ENCODE measurements around the gene PALLD. TPM values are rescaled to one million over a fixed set of nuclear protein-coding genes. Genes with fewer than 3 reads are reported as not detected.
A peak's percentile ranks its signal among the peaks of the same experiment; 100 is the strongest.

PALLD gene
- total and polyA plus RNA-seq, 9 donors, result 86.1 to 155 (median 146) TPM

DNA sequence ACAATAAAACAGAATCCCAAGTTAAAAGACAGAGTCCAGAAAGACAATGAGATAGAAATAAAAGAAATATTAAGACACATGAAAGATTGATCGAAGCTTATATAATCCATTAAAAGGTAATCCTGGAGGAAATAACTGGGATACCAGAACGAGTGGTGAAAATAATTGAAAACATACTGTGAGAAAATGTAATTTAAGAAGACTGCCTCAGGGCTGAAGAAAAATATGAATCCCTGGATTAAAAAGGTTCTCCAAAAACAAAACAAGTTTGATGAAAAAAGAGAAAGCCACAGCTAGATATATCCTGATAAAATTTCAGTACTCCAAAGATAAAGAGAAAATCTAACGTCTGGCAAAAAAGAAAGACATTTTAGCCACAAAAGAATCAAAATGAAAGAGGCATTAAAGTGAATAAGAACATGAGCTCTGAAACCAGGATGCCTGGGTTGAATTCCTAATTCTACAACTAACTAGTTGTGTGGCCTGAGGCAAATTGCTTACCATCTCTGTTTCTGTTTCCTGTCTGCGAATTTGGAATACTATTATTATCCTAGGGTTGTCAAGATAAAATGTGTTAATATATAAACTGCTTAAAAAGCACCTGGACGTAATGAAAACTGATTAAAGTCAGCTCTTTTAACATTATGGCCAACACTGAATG is 22.1 kb upstream of the PALLD start:
- Histone ChIP-seq H3K36me3 (ENCODE audit: control insufficient read depth, insufficient read depth, low read length) (peaks cover 8% of the 10 kb centered on the region), H3K9me3 (replicated peaks; ENCODE audit: control insufficient read depth, low read depth, low read length) (no peaks in the 10 kb centered on the region), H3K27ac (ENCODE audit: low read length) (no peak overlapping the region), H3K4me3 (ENCODE audit: low read length) (no peak overlapping the region), H3K27me3 (ENCODE audit: control insufficient read depth, insufficient read depth, low read length) (no peaks in the 10 kb centered on the region), H3K4me1 (ENCODE audit: control insufficient read depth, insufficient read depth, low read length) (no peaks in the 10 kb centered on the region)
- WGBS (ENCODE audit: insufficient coverage), result no CpG with 5 or more reads among the region's 5 CpGs
- no peak for DNase-seq

DNA sequence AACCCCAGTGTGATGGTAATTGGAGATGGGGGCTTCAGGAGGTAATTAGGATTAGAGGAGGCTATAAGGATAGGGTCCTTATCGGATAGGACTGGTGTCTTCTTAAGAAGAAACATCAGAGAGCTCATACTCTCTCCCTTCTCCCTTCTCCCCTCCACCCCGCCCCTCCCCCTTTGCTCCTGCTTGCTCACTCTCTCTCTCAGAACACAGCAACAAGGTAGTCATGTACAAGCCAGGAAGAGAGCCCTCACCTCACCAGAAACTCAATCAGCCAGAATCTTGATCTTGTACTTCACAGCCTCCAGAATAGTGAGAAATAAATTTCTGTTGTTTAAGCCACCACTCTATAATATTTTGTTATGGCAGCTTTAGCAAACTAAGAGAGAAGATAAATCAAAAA is 21.1 kb upstream of the PALLD start:
- peaks cover 6% of the 10 kb centered on the region for H3K36me3 ChIP-seq (ENCODE audit: control insufficient read depth, insufficient read depth, low read length)
- H3K4me3 ChIP-seq (ENCODE audit: low read length), result no peak overlapping the region
- no peak for DNase-seq
- H3K9me3 ChIP-seq (replicated peaks; ENCODE audit: control insufficient read depth, low read depth, low read length), result no peaks in the 10 kb centered on the region
- WGBS (ENCODE audit: insufficient coverage), result 80% methylated on average over 1 of the region's 2 CpGs
- no peak overlapping the region for H3K27ac ChIP-seq (ENCODE audit: low read length)
- H3K27me3 ChIP-seq (ENCODE audit: control insufficient read depth, insufficient read depth, low read length), result no peaks in the 10 kb centered on the region
- no peaks in the 10 kb centered on the region for H3K4me1 ChIP-seq (ENCODE audit: control insufficient read depth, insufficient read depth, low read length)

DNA sequence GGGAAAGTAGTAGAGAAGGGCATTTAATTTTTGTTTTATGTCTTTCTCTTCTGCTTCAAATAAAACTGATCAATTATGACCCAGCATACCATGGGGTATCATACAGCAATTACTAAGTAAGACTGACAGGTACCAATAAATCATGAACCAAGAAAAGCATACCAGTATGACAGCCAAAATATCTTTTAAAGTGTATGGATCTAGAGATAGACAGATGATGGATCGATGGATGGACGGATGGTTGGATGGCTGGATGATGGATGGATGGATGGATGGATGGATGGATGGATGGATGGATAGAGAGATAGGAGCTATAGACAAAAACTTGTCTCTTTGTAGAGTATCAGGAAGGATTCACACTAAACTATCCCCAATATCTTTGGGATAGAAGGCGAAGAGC is 18.0 kb upstream of the PALLD start:
- H3K4me3 ChIP-seq (ENCODE audit: low read length), result no peak overlapping the region
- H3K27ac ChIP-seq (ENCODE audit: low read length), result no peak overlapping the region

DNA sequence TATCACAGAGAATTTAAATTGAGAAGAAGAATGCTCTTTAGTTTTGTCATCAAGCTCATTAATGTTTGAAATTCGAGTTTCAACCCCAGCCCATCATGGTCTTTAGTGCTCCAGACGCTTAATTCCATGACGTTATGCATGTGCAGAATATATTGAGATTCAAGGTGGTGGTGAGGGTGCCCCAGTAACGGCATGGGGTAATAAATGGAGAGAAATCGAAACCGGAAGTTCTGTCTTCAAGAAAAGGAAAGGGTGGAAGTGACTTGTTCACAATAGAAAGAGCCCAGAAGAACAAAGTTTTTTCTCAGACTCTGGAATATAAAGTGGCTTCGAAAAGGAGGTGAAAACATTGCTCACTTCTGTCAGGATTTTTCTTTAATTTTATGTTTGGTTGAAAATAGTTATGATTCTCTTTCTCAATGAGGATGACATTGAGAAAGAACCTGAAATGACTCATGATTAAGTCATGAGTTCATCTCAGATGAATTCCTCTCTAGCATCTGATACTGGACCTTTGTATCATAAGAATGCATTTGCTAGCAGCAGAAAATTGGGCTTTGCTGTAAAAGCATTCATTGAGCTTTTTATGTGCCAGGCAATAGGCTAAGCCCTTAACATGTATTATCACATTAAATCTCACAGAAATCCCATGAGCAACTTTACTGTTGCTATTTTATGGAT is 15.8 kb upstream of the PALLD start:
- H3K27me3 ChIP-seq (ENCODE audit: control insufficient read depth, insufficient read depth, low read length), result no peaks in the 10 kb centered on the region
- peaks cover 4% of the 10 kb centered on the region for H3K4me1 ChIP-seq (ENCODE audit: control insufficient read depth, insufficient read depth, low read length)
- peak; percentile 83 for DNase-seq
- H3K9me3 ChIP-seq (replicated peaks; ENCODE audit: control insufficient read depth, low read depth, low read length), result no peaks in the 10 kb centered on the region
- peak overlapping the region; percentile 79 for H3K4me3 ChIP-seq (ENCODE audit: low read length)
- H3K27ac ChIP-seq (ENCODE audit: low read length), result peak overlapping the region; percentile 96
- 3% methylated on average over 6 of the region's 7 CpGs for WGBS (ENCODE audit: insufficient coverage)
- no peaks in the 10 kb centered on the region for H3K36me3 ChIP-seq (ENCODE audit: control insufficient read depth, insufficient read depth, low read length)

More for the DNA sequence above, 18.0 kb upstream of the PALLD start:
- Histone ChIP-seq H3K9me3 (replicated peaks; ENCODE audit: control insufficient read depth, low read depth, low read length) (no peaks in the 10 kb centered on the region), H3K36me3 (ENCODE audit: control insufficient read depth, insufficient read depth, low read length) (no peaks in the 10 kb centered on the region), H3K27me3 (ENCODE audit: control insufficient read depth, insufficient read depth, low read length) (no peaks in the 10 kb centered on the region), H3K4me1 (ENCODE audit: control insufficient read depth, insufficient read depth, low read length) (peaks cover 2% of the 10 kb centered on the region)
- DNase-seq, result no peak
- no CpG with 5 or more reads among the region's 3 CpGs for WGBS (ENCODE audit: insufficient coverage)

DNA sequence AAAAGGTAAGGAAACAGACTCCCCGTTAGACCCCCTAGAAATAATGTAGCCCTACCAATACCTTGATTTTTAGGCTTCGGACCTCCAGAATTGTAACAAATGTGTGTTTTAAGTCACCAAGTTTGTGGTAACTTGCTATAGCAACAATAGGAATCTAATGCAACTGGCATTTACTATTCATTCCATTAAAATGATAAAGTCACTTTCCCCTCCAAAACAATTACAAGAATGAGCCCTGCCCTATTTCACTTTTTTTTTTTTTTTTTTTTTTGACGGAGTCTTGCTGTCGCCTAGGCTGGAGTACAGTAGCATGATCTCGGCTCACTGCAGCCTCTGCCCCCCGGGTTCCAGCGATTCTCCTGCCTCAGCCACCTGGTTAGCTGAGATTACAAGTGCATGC is 13.0 kb upstream of the PALLD start:
- H3K36me3 ChIP-seq (ENCODE audit: control insufficient read depth, insufficient read depth, low read length), result no peaks in the 10 kb centered on the region
- no peak overlapping the region for H3K27ac ChIP-seq (ENCODE audit: low read length)
- H3K27me3 ChIP-seq (ENCODE audit: control insufficient read depth, insufficient read depth, low read length), result no peaks in the 10 kb centered on the region
- H3K4me3 ChIP-seq (ENCODE audit: low read length), result no peak overlapping the region
- WGBS (ENCODE audit: insufficient coverage), result no CpG with 5 or more reads among the region's 7 CpGs
- H3K4me1 ChIP-seq (ENCODE audit: control insufficient read depth, insufficient read depth, low read length), result peaks cover 10% of the 10 kb centered on the region
- no peak for DNase-seq
- no peaks in the 10 kb centered on the region for H3K9me3 ChIP-seq (replicated peaks; ENCODE audit: control insufficient read depth, low read depth, low read length)

DNA sequence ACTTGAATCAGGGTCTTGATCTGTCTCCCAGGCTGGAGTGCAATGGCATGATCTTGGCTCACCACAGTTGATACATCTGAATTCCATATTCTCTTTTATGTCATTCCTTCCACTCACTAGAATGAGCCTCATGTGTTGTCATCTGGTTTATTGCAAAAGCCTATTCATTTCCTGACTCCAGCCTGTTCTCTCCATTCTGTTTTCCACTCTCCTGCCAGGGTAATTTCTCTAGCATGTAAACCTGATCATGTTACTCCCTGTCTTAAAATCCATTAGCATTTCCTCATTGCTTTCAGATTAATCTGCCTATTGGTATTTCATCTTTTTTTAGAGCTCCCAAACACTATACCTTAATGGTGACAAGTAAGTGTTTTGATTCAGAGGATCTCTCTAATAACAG is 12.2 kb upstream of the PALLD start:
- H3K27me3 ChIP-seq (ENCODE audit: control insufficient read depth, insufficient read depth, low read length), result no peaks in the 10 kb centered on the region
- peak; percentile 89 for DNase-seq
- no peaks in the 10 kb centered on the region for H3K36me3 ChIP-seq (ENCODE audit: control insufficient read depth, insufficient read depth, low read length)
- peak overlapping the region; percentile 45 for H3K27ac ChIP-seq (ENCODE audit: low read length)
- no peak overlapping the region for H3K4me3 ChIP-seq (ENCODE audit: low read length)
- no peaks in the 10 kb centered on the region for H3K9me3 ChIP-seq (replicated peaks; ENCODE audit: control insufficient read depth, low read depth, low read length)
- H3K4me1 ChIP-seq (ENCODE audit: control insufficient read depth, insufficient read depth, low read length), result peaks cover 13% of the 10 kb centered on the region

DNA sequence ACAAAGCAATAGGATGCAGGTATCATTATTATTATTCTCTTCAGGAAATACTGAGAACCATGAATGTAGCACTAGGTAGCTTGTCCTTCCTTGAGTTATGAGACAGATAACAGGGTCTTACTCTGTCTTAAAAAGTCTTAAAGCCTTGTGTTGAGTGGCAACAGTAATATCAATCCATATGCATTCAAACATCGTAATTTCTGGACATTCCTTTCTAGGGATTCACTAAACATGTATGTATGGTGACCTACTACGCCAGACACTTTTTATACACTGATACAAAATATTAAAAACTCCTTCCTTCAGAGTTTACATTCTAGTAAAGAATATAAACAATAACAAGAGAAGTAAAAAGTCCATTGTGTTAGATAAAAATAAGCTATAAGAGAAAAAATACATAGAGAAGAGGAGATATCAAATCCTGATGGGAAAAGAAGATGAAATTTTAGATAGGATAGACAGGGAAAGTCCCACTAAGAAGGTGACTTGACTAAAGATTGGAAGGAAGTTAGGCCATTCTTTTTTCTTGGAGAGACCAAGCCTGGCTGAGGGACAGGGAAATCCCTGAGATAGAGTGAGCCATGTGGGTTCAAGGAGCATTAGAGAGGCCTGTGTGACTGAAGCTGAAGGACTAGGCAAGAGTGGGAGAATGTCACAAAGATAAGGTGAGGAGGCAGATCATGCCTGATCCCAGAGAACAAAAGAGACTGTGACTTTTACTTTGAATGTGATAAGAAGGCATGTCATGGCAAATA is 11.5 kb upstream of the PALLD start:
- peak overlapping the region; percentile 45 for H3K27ac ChIP-seq (ENCODE audit: low read length)
- DNase-seq, result no peak
- no CpG with 5 or more reads among the region's 2 CpGs for WGBS (ENCODE audit: insufficient coverage)

DNA sequence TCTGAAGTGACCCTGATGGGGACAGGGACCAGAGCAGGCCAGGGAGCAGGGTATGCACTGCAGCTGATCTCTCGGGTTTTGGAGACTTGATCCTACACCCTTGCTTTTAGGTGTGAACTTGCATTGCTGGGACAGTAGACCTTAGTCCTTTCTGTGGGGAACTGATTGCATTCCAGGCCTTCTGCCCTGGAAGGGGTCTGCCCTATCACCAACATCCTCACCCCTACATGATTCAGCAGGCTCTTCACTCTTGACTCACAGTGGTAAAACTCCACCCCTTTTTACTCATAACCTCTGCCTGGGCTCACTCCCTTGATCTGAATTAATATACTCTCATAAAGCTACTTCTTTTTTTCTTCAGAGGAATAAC is 10.0 kb upstream of the PALLD start:
- no peak for DNase-seq
- Histone ChIP-seq H3K4me3 (ENCODE audit: low read length) (no peak overlapping the region), H3K27me3 (ENCODE audit: control insufficient read depth, insufficient read depth, low read length) (no peaks in the 10 kb centered on the region), H3K36me3 (ENCODE audit: control insufficient read depth, insufficient read depth, low read length) (no peaks in the 10 kb centered on the region), H3K4me1 (ENCODE audit: control insufficient read depth, insufficient read depth, low read length) (peaks cover 15% of the 10 kb centered on the region), H3K9me3 (replicated peaks; ENCODE audit: control insufficient read depth, low read depth, low read length) (no peaks in the 10 kb centered on the region), H3K27ac (ENCODE audit: low read length) (no peak overlapping the region)
- 67% methylated on average over 1 of the region's 1 CpG for WGBS (ENCODE audit: insufficient coverage)

More for the DNA sequence above, 11.5 kb upstream of the PALLD start:
- peaks cover 14% of the 10 kb centered on the region for H3K4me1 ChIP-seq (ENCODE audit: control insufficient read depth, insufficient read depth, low read length)
- H3K4me3 ChIP-seq (ENCODE audit: low read length), result no peak overlapping the region
- H3K9me3 ChIP-seq (replicated peaks; ENCODE audit: control insufficient read depth, low read depth, low read length), result no peaks in the 10 kb centered on the region
- H3K36me3 ChIP-seq (ENCODE audit: control insufficient read depth, insufficient read depth, low read length), result no peaks in the 10 kb centered on the region
- H3K27me3 ChIP-seq (ENCODE audit: control insufficient read depth, insufficient read depth, low read length), result no peaks in the 10 kb centered on the region

DNA sequence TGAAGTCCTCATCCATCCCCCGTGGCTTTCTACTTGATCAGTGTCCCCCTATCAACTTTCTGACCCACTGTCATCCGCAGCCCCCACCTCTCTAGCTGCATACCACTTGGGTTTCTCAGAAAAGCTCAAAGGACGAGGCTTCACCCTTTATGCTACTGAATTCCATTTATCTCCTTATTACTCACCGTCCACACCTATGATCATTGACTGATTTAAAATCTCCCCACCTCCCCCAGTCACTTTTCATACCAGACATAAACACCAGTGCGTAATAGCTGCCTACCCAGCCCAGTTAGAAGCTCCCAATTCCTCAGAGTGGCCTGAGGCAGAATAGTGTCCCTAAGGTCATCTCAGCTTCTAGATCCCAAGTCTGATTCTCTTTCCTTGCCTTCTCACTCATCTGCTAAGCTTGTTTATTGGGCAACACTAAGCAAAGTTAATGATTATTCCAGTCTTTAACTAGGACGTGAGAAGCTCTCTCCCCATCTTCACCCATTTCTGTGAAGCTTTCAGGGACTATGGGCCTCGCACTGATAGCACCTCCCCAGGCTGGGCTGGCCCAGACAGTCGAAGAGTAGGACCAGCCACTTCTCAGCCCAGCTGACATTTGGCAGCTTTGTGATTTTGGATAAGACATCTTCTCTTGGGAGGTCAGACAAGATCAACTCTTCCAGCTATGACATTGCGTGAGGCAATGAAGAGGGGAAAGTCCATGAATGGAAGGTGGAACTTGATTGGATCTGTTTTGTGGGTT is 9.4 kb upstream of the PALLD start:
- WGBS (ENCODE audit: insufficient coverage), result 76% methylated on average over 5 of the region's 9 CpGs
- no peaks in the 10 kb centered on the region for H3K9me3 ChIP-seq (replicated peaks; ENCODE audit: control insufficient read depth, low read depth, low read length)
- no peak overlapping the region for H3K4me3 ChIP-seq (ENCODE audit: low read length)
- H3K27me3 ChIP-seq (ENCODE audit: control insufficient read depth, insufficient read depth, low read length), result no peaks in the 10 kb centered on the region
- no peaks in the 10 kb centered on the region for H3K36me3 ChIP-seq (ENCODE audit: control insufficient read depth, insufficient read depth, low read length)
- DNase-seq, result no peak
- H3K4me1 ChIP-seq (ENCODE audit: control insufficient read depth, insufficient read depth, low read length), result peaks cover 15% of the 10 kb centered on the region
- no peak overlapping the region for H3K27ac ChIP-seq (ENCODE audit: low read length)

DNA sequence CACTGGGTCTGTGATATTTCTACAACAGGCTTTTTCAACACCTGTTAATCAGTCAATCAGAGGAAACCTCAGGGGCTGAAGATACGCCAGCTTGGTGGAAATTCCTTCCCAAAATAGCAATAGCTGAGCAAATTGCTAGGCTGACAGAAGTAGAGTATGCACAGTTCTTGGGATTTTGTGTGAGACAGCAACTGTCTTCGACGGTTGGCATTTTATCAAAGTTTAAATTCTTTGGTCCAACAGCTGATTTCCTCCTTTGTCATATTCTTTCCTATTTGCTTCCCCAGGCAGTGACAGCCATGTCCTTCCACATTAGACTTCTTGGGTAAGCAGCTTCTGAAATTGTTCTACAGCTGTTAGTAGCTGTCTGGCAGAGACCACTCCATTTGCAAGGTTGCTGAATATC is 8.0 kb upstream of the PALLD start:
- no peak overlapping the region for H3K4me3 ChIP-seq (ENCODE audit: low read length)
- WGBS (ENCODE audit: insufficient coverage), result no CpG with 5 or more reads among the region's 3 CpGs
- H3K36me3 ChIP-seq (ENCODE audit: control insufficient read depth, insufficient read depth, low read length), result no peaks in the 10 kb centered on the region
- no peaks in the 10 kb centered on the region for H3K27me3 ChIP-seq (ENCODE audit: control insufficient read depth, insufficient read depth, low read length)
- no peaks in the 10 kb centered on the region for H3K9me3 ChIP-seq (replicated peaks; ENCODE audit: control insufficient read depth, low read depth, low read length)
- peak; percentile 89 for DNase-seq
- H3K4me1 ChIP-seq (ENCODE audit: control insufficient read depth, insufficient read depth, low read length), result peaks cover 15% of the 10 kb centered on the region
- H3K27ac ChIP-seq (ENCODE audit: low read length), result peak overlapping the region; percentile 88
